ENCODE measurements around the gene SRSF5. TPM values are rescaled to one million over a fixed set of nuclear protein-coding genes. Genes with fewer than 3 reads are reported as not detected.
A peak's percentile ranks its signal among the peaks of the same experiment; 100 is the strongest.

The SRSF5 gene
- total RNA-seq, 6 experiments from 2014 or later: 82.3 to 204 (median 126) TPM

- intact Hi-C loops (cut with DNase I): no loop called here
- whole genome bisulfite sequencing (ENCODE audit: insufficient coverage, low coverage, low lambda C conversion rate, missing lambda C conversion rate): 67% methylated on average over 2 of the region's 3 CpGs
- no peaks in the 10 kb centered on the region for H3K27me3 ChIP-seq
- H3K4me3 ChIP-seq: no peak overlapping the region
- peaks cover 0 to 12% (median 5%) of the 10 kb centered on the region in 4 donors for H3K4me1 ChIP-seq
- TF ChIP-seq, protein P1, sequence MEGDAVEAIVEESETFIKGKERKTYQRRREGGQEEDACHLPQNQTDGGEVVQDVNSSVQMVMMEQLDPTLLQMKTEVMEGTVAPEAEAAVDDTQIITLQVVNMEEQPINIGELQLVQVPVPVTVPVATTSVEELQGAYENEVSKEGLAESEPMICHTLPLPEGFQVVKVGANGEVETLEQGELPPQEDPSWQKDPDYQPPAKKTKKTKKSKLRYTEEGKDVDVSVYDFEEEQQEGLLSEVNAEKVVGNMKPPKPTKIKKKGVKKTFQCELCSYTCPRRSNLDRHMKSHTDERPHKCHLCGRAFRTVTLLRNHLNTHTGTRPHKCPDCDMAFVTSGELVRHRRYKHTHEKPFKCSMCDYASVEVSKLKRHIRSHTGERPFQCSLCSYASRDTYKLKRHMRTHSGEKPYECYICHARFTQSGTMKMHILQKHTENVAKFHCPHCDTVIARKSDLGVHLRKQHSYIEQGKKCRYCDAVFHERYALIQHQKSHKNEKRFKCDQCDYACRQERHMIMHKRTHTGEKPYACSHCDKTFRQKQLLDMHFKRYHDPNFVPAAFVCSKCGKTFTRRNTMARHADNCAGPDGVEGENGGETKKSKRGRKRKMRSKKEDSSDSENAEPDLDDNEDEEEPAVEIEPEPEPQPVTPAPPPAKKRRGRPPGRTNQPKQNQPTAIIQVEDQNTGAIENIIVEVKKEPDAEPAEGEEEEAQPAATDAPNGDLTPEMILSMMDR (IDR thresholded peaks at IDR 0.05): no peak
- no peak for TF ChIP-seq POLR2A (IDR thresholded peaks at IDR 0.05)
- ATAC-seq: no peak
- DNase-seq: no peak
- H3K27ac ChIP-seq: no peak overlapping the region
- no peaks in the 10 kb centered on the region for H3K36me3 ChIP-seq
- no peaks in the 10 kb centered on the region for H3K9me3 ChIP-seq
Observed at GRCh38 chr14:69814397-69814796, 47.5 kb downstream of the SRSF5 start.

DNA sequence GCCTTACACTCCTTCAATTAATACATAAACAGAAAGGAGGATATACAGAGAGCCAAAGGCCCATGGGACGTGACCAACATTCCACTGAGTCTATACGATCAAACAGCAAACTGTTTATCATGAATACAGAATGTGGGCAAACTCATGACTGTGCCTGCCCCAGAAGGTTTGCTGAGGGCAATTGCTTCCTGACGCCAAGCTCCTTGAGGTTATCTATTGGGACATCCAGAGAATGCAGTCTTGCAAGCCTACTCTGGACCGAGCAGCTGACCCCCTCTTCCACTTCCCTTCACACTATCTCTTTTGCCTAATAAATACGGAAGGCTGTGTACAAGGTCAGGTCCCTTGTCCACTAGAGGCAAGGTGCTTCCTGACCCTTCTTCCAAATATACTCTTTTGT lies 48.6 kb downstream of the SRSF5 start:
- DNase-seq (no peak), ATAC-seq (no peak)
- Histone ChIP-seq H3K4me1 (peaks cover 0 to 4% (median under 1%) of the 10 kb centered on the region in 4 donors), H3K27me3 (no peaks in the 10 kb centered on the region), H3K9me3 (no peaks in the 10 kb centered on the region), H3K36me3 (no peaks in the 10 kb centered on the region), H3K27ac (no peak overlapping the region), H3K4me3 (no peak overlapping the region)
- TF ChIP-seq POLR2A (IDR thresholded peaks at IDR 0.05): no peak
- TF ChIP-seq, protein P1 (IDR thresholded peaks at IDR 0.05): no peak
- intact Hi-C loops (cut with DNase I): loop anchor here in 1 of 2 donors (5.0 kb wide), 1 partner anchor 212 kb away; no protein-coding TSS in a partner anchor
- 67% methylated on average over 5 of the region's 5 CpGs for WGBS (ENCODE audit: insufficient coverage, low coverage, low lambda C conversion rate, missing lambda C conversion rate)

DNA sequence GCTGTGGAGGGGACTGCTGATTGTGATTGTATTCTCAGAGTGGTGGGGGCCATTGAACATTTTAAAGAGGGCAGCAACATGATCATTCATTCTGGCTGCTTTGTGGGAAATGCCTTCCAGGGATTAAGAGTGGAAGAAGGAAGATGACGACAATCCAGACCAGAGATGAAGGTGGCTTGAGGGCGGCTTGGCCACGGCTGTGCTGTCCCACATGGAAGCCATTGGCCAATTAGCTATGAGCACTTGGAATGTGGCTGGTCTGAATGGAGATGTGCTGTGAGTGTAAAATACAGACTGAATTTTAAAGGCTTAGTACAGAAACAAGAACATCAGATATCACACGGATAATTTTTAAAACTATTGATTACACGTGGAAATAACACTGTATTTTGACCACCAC lies 49.3 kb downstream of the SRSF5 start:
- WGBS (ENCODE audit: insufficient coverage, low coverage, low lambda C conversion rate, missing lambda C conversion rate): 83% methylated on average over 5 of the region's 5 CpGs
- peaks cover 0 to 4% (median 0%) of the 10 kb centered on the region in 4 donors for H3K4me1 ChIP-seq
- no peak for ATAC-seq
- DNase-seq: no peak
- intact Hi-C loops (cut with DNase I): loop anchor here in 1 of 2 donors (5.0 kb wide), 1 partner anchor 211 kb away; no protein-coding TSS in a partner anchor
- no peak for TF ChIP-seq POLR2A (IDR thresholded peaks at IDR 0.05)
- TF ChIP-seq, protein P1 (IDR thresholded peaks at IDR 0.05): no peak
- H3K27ac ChIP-seq: no peak overlapping the region
- no peaks in the 10 kb centered on the region for H3K27me3 ChIP-seq
- H3K9me3 ChIP-seq: no peaks in the 10 kb centered on the region
- H3K4me3 ChIP-seq: no peak overlapping the region
- no peaks in the 10 kb centered on the region for H3K36me3 ChIP-seq

- H3K27me3 ChIP-seq: no peaks in the 10 kb centered on the region
- H3K9me3 ChIP-seq: no peaks in the 10 kb centered on the region
- ATAC-seq: peak; percentile 93 to 97 (median 96)
- WGBS (ENCODE audit: insufficient coverage, low coverage, low lambda C conversion rate, missing lambda C conversion rate): 4% methylated on average over 11 of the region's 11 CpGs
- TF ChIP-seq, protein P1 (IDR thresholded peaks at IDR 0.05): peak; percentile 77 to 90 (median 80)
- TF ChIP-seq POLR2A (IDR thresholded peaks at IDR 0.05): no peak
- H3K36me3 ChIP-seq: no peaks in the 10 kb centered on the region
- no peaks in the 10 kb centered on the region for H3K4me1 ChIP-seq
- DNase-seq: no peak
- no peak overlapping the region for H3K4me3 ChIP-seq
- intact Hi-C loops (cut with DNase I): loop anchor here in 1 of 2 donors (5.0 kb wide), 1 partner anchor 209 kb away; no protein-coding TSS in a partner anchor
- no peak overlapping the region for H3K27ac ChIP-seq
Observed at GRCh38 chr14:69818758-69819191, 51.8 kb downstream of the SRSF5 start.

All from right lobe of liver (tissue), 6 donors.